Measurements from ENCODE around the gene LPAR5.

LPAR5 gene

GRCh38 chr12:6615802-6616201, 20.0 kb downstream of the LPAR5 start:
- DNase-seq (ENCODE audit: low read depth): no peak
- no peak for TF ChIP-seq CTCF (IDR thresholded peaks at IDR 0.05; ENCODE audit: control insufficient read depth, extremely low read depth, insufficient read depth)
- H3K4me3 ChIP-seq (ENCODE audit: low read depth, low read length): no peak overlapping the region

DNA sequence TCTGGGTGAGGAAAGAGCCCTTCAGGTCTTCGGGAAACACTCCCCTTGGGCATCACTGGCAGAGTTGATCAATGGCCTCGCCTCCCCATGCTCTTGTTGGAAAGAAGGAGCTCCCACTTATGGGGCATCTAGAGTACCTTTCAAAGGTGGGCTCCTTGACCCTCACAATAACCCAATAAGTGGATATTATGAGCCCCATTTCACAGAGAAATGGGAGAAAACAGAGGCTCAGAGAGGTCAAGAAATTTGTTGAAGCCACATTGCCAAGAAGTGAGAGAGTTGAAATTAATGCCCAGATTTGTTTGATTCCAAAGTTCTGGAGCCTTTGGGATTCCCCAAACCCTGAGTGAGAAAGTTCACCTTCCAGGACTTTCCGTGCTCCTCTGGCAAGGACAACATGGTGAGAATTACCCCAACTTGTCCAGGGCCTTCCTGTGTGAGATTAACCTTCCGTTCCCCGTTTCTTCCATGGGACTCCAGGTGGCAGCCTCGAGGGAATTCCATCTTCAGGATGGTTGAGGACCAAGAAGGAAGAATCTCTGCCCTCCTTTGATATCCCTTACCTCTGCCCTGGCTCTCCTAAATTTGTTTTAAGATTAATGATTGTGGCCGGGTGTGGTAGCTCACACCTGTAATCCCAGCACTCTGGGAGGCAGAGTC, 21.1 kb downstream of the LPAR5 start:
- H3K4me3 ChIP-seq (ENCODE audit: low read depth, low read length): no peak overlapping the region
- TF ChIP-seq CTCF (IDR thresholded peaks at IDR 0.05; ENCODE audit: control insufficient read depth, extremely low read depth, insufficient read depth): no peak
- no peak for DNase-seq (ENCODE audit: low read depth)

DNA sequence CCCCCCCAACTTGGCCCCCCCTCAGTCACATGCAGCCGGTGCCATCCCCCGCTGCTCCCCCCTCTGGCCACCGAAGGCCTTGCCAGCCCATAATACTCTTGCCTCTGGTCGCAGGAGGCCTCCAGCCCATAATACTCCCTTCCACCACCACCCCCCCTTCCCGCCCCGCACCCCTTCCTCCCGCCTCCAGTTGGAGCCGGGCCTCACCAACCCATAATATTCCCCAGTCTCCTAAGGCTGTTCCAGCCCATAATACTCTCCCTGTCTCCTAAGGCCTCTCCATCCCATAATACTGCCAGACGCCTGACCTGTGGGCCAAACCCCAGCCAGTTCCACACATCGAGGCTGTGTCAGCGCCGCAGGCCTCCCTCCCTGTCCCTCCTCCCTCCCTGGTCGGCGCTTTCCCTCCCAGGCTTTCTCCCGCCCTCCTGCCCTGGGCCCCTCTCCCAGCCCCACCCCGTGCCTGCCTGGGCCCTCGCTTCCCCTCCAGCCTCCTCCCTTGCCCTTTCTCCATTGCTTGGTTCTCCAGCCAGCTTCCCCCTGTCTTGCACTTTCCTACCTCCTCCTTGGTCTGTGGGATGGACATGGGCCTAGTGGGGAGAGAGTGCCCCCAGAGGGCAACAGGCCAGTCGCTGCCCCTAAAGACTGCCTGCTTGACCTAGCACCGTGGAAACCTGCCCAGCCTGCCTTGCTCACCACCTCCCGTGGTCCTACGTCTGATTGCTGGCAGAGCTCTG, 21.8 kb downstream of the LPAR5 start:
- H3K4me3 ChIP-seq (ENCODE audit: low read depth, low read length): no peak overlapping the region
- peak; percentile 12; the same call in 1 of the 2 replicates for TF ChIP-seq CTCF (IDR thresholded peaks at IDR 0.05; ENCODE audit: control insufficient read depth, extremely low read depth, insufficient read depth)
- DNase-seq (ENCODE audit: low read depth): peak; percentile 93

- TF ChIP-seq CTCF (IDR thresholded peaks at IDR 0.05; ENCODE audit: control insufficient read depth, extremely low read depth, insufficient read depth): no peak
- peak overlapping the region; percentile 24; the same call in 1 of the 2 replicates for H3K4me3 ChIP-seq (ENCODE audit: low read depth, low read length)
- peak; percentile 58 for DNase-seq (ENCODE audit: low read depth)
These were observed 22.6 kb downstream of the LPAR5 start for GRCh38 chr12:6613015-6613775.

DNA sequence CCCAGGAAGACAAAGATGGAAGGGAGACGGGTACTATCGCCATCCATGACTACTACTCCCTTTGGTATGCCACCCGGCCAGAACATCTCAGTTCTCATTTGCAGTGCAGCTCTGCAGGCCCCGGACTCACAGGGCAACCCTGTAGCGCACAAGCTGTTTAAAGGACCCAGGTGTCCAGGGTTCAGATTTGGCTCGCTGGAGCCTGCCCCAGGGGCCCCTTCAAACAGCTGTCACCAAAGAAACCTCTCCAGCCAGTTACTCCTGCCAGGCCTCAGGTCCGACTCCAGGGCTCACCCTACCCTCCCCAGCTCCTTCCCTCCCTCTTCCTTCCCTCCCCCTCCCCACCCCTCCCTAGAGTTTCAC, 23.1 kb downstream of the LPAR5 start:
- DNase-seq (ENCODE audit: low read depth): no peak
- TF ChIP-seq CTCF (IDR thresholded peaks at IDR 0.05; ENCODE audit: control insufficient read depth, extremely low read depth, insufficient read depth): no peak
- no peak overlapping the region for H3K4me3 ChIP-seq (ENCODE audit: low read depth, low read length)

GRCh38 chr12:6612247-6612646, 23.5 kb downstream of the LPAR5 start:
- TF ChIP-seq CTCF (IDR thresholded peaks at IDR 0.05; ENCODE audit: control insufficient read depth, extremely low read depth, insufficient read depth): no peak
- DNase-seq (ENCODE audit: low read depth): no peak
- no peak overlapping the region for H3K4me3 ChIP-seq (ENCODE audit: low read depth, low read length)

All from LNCaP clone FGC (cell line).